Smooth muscle cell of the brain vasculature (primary cell): ENCODE measurements around the gene CAMK1D.

Experiments
- DNase-seq: peaks from one replicate; pipeline ENCODE4 v3.0.0-alpha.2; 2012; ENCODE audit warnings: low read depth, low spot score

The CAMK1D gene

DNA sequence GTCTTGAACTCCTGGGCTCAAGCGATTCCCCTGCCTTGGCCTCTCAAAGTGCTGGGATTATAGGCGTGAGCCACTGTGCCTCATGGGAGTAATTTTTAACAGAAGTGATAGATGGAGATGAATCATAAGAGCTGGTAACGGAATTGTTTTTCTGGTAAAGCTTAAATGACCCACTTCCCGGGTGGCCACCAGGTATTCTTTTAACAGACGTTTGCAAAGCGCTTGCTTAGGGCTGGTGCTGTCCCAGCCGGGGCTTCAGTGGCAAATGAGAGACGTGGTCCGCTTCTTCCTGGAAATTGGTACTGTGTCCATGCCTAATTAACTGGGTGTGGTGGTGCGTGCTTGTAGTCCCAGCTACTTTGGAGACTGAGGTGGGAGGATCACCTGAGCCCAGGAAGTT is 23.5 kb downstream of the CAMK1D start:
- DNase-seq = no peak

DNA sequence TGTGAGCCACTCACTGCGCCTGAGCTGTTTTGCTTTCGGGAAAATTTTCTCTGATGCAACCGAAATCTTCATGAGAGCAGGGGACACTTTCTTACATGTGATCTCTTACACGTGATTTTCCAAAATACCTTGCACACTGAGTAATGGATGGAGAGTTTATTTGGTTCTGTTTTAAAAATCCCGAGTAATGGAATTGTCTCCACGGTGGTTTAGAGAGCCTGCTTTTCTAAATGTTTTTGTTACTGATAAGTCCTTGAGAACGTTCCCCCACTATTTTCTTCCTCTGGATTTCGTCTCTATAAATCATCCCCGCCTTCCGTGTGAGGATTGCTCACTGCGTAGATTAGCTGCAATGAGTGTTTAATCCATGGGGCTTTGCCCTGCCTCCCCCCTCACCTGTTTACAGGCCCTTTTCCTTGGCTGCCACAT is 25.7 kb downstream of the CAMK1D start:
- DNase-seq = no peak

DNA sequence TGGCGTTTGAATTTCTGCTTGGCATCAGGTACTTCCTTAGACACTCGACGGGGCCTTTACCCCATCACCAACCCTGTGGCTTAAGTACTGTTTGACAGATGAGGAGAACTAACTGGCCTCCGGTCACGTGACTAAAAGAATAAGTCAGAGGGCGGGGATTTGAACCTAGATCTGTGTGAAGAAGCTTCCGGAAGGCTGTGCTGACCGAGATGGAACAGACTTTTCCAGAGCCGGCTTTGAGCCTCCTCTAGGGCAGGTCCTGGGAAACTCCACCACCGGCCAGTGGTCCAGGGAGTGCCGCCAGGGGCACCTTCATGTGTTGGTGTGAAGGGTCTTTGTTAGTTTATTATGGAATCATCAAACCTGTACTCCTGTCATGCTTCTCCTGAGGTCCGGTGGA is 26.9 kb downstream of the CAMK1D start:
- DNase-seq = no peak

- DNase-seq = no peak
Measured at GRCh38 chr10:12377658-12378290, 28.4 kb downstream of the CAMK1D start.

GRCh38 chr10:12380999-12381398 is 31.7 kb downstream of the CAMK1D start:
- no peak for DNase-seq

DNA sequence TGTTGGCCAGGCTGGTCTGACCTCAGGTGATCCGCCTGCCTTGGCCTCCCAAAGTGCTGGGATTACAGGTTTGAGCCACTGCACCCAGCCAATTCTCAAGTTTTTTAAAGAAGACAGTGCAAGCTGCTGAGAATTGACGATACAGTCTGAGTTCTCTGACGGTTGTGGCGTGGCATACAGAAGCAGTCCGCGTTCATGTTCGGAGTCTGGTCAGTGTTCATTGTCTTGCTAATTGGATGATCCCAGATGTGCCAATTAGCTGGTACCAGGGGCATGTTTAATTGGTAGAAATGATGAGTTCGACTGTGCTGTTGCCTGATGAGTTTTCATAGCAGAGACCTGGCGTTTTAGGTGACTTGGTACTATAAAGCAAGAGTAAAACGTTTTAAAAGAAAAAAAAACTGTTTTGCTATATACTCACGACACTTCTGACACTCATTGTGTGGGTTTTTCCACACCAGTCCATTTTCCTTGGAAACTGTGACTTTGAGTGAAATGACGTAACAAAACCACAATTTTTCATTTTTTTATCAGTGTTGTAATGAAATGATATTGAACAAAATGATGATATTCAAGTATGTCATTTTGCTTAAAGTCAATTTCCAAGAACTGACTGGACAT is 32.3 kb downstream of the CAMK1D start:
- no peak for DNase-seq

- DNase-seq = no peak
Measured at GRCh38 chr10:12382157-12382548, 32.8 kb downstream of the CAMK1D start.

- DNase-seq = no peak
Measured at GRCh38 chr10:12382956-12383531, 33.7 kb downstream of the CAMK1D start.

- no peak for DNase-seq
Measured at GRCh38 chr10:12384906-12385305, 35.6 kb downstream of the CAMK1D start.

DNA sequence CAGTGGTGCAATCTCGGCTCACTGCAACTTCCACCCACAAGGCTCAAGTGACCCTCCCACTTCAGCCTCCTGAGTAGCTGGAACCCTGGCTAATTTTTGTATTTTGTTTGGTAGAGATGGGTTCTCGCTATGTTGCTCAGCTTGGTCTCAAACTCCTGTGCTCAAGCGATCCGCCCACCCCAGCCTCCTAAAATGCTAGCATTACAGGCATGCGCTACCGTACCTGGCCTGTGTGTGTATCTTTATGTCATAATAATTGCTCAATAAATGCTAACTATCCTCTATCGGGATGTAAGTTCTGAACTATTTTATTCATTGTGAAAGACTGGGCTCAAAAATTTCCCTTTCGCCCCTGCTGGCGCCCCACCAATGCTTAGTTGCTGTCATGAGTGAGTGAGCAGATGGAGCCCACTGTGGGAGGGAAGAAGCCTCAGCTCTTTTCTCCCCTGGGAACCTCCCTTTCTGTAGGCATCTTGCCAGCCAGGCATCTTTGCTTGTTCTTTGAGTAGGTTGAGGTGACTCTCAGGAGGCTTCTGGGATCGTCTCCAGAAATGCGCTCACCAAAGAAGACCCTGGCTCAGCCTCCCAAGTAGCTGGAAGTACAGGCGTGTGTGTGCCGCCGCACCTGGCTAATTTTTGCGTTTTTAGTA is 38.3 kb downstream of the CAMK1D start:
- DNase-seq = no peak

DNA sequence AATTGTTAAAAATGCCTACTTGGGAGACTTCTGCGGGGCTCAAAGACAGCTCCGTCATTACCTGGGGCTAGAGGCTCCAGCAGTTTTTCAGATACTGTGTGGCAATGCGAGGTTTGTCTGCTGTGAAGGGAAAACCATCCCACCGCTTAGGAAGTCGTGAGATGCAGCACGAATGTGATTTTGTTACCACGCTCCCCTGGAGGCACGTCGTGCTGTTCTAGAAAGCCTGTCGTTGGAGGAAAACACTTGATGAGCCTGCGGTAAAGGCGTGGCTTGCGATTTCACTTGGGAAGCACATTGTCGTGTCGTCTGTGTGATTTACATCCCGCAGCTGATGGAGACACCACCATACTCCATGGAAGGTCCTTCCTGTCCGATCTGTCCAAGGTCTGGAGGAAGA is 39.3 kb downstream of the CAMK1D start:
- no peak for DNase-seq

- DNase-seq = no peak
Measured at GRCh38 chr10:12389154-12389734, 39.9 kb downstream of the CAMK1D start.

DNA sequence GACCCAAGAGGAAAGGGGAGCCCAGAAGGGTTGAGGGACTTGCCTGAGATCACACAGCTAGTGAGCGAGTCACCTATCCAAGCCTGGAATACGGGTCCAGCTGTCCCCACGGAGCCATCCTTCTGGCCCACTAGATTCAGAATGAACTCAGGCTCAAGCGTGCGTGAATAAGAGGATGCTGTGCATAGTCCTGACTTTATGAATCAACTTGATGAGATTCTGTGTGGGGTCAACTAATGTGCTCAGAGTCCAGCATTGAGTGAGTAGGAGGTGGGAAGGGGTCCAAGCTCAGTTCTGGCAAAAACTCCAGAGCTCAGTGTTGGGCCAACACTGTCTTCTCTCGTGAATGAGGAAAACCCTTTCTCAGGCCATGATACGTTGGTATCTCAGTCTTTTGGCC is 41.4 kb downstream of the CAMK1D start:
- no peak for DNase-seq

GRCh38 chr10:12391206-12391605 is 41.9 kb downstream of the CAMK1D start:
- DNase-seq = no peak

DNA sequence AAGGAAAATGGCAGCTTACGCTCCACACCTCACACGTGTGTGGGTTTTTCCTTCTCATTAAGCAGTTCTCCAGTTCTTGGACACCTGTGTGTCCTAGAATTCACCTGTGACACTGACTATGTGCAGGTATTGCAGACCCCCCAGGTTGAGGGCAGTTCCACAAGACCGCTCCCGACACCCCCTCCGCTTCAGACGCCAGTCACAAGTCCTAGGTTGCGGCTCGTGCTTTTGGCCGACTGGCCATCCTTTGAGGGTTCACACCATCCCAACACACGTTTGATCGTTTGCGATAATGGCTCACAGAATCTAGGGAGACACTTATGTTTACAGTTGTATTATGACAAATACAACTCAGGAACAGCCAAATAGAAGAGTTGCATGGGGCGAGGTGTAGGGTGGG is 44.5 kb downstream of the CAMK1D start:
- no peak for DNase-seq

GRCh38 chr10:12394241-12395033 is 45.1 kb downstream of the CAMK1D start:
- DNase-seq = no peak

DNA sequence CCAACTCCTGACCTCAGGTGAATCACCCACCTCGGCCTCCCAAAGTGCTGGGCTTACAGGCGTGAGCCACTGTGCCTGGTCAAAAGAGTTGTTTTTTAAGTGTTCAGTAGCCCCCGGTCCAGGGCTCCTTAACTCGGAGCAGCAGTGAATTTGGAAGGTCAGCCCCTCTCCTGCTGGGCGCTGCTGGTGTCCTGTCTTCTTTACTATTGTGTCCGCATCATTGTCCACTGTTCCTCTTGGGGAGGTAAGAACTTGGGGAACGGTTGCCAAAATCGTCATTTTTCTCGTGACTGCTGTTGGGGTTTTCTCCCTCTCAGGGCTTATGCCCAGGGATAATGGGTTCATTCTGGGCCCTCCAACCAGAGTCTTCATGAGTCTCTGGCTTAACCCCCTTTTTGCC is 46.7 kb downstream of the CAMK1D start:
- DNase-seq = no peak

DNA sequence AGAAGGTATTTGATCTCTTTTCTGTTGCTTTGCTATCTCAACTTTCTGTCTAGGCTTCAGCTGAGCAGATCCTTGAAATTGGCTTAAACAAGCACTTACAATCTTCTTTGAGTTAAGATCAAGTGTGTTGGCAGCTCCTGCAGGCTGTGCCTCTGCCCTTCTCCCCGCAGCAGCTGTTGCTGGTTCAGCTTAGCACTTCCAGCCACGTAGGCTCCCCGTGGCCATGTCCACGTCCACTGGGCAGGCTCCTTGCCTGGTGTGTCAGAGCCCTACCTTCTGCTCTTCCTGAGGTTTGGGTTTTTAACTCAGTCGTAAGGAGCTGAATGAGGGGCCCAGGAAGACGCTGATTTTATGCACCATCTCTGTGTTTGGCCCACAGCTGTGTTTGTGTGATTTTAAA is 47.2 kb downstream of the CAMK1D start:
- no peak for DNase-seq

GRCh38 chr10:12397147-12397896 is 48.0 kb downstream of the CAMK1D start:
- no peak for DNase-seq

DNA sequence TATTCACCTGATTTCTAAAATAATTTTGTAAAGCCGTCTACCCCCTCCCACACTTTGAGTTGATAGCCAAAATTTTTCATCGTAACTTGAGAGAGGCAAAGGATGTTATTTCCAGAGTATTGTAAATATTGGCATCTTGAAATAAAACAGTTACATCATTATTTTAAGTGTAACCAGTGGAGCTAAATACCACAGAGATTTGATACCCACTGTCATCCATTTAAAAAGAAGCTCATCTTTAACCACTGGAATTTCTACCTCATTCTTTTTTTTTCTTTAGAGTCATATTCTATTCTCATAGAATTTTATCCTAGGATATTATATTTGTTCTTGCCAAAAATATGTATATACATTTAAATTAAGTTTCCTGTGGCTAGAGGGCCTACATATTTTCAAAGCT is 48.6 kb downstream of the CAMK1D start:
- DNase-seq = no peak
